GM23338 (cell line): ENCODE results near the gene MYBPC2. TPM values are rescaled to one million over a fixed set of nuclear protein-coding genes. Genes with fewer than 3 reads are reported as not detected.

Experiments used
- ATAC-seq: fragments of 200-7000 bp; cut with Tn5 transposase; 3 replicates; pipeline ENCODE4 v1.9.1; 2020
- DNase-seq: peaks from one replicate; pipeline ENCODE4 v3.0.0-alpha.2; 2015; ENCODE audit warnings: low spot score
- H2AFZ ChIP-seq: fragments of 200-600 bp; sonication (generic); 2 replicates; pipeline ENCODE4 v1.8.0; 2016; ENCODE audit warnings: antibody characterized with exemption, mild to moderate bottlenecking, moderate library complexity
- H3F3A ChIP-seq: fragments of 200-600 bp; sonication (generic); replicated peaks from 2 replicates; pipeline ENCODE4 v1.8.0; 2017; ENCODE audit warnings: antibody characterized with exemption, mixed run types, low read depth
- H3K27ac ChIP-seq: fragments of 200-600 bp; sonication (generic); 2 replicates; pipeline ENCODE4 v1.6.1; 2016; ENCODE audit warnings: low read depth
- H3K27me3 ChIP-seq: fragments of 200-600 bp; sonication (generic); 2 replicates; pipeline ENCODE4 v1.8.0; 2016; ENCODE audit warnings: mild to moderate bottlenecking, mixed run types, moderate library complexity; ENCODE audit not compliant: insufficient read depth
- H3K36me3 ChIP-seq: fragments of 200-600 bp; sonication (generic); 2 replicates; pipeline ENCODE4 v1.8.0; 2016; ENCODE audit warnings: mild to moderate bottlenecking; ENCODE audit not compliant: insufficient read depth
- H3K4me1 ChIP-seq: fragments of 200-600 bp; sonication (generic); 2 replicates; pipeline ENCODE4 v1.8.0; 2016; ENCODE audit warnings: mild to moderate bottlenecking, moderate library complexity; ENCODE audit not compliant: insufficient read depth
- H3K4me2 ChIP-seq: fragments of 200-600 bp; sonication (generic); 2 replicates; pipeline ENCODE4 v1.7.1; 2017; ENCODE audit warnings: mixed run types
- H3K4me3 ChIP-seq: fragments of 200-600 bp; sonication (generic); 2 replicates; pipeline ENCODE4 v1.6.1; 2016; ENCODE audit warnings: mixed run types
- H3K79me2 ChIP-seq: fragments of 200-600 bp; sonication (generic); replicated peaks from 2 replicates; pipeline ENCODE4 v1.8.0; 2017; ENCODE audit warnings: mild to moderate bottlenecking; ENCODE audit not compliant: insufficient read depth
- H3K9me2 ChIP-seq: fragments of 200-600 bp; sonication (generic); 2 replicates; pipeline ENCODE4 v1.8.0; 2017; ENCODE audit not compliant: insufficient read depth
- H4K20me1 ChIP-seq: fragments of 200-600 bp; sonication (generic); replicated peaks from 2 replicates; pipeline ENCODE4 v1.8.0; 2017; ENCODE audit warnings: mild to moderate bottlenecking; ENCODE audit not compliant: insufficient read depth
- H3K27ac Mint-ChIP-seq: 2 replicates; pipeline ENCODE4 v1.8.0; 2020; ENCODE audit warnings: inconsistent platforms, mild to moderate bottlenecking, moderate library complexity, mixed read lengths
- H3K27me3 Mint-ChIP-seq: 3 replicates; pipeline ENCODE4 v1.8.0; 2022; ENCODE audit warnings: low read depth, mild to moderate bottlenecking, moderate library complexity, mixed read lengths, inconsistent platforms; ENCODE audit not compliant: insufficient read depth, poor library complexity
- H3K36me3 Mint-ChIP-seq: 3 replicates; pipeline ENCODE4 v1.8.0; 2021; ENCODE audit warnings: low read depth, mild to moderate bottlenecking, inconsistent platforms, moderate library complexity, mixed read lengths
- H3K4me1 Mint-ChIP-seq: 3 replicates; pipeline ENCODE4 v1.8.0; 2020; ENCODE audit warnings: mild to moderate bottlenecking, inconsistent platforms, mixed read lengths
- H3K4me3 Mint-ChIP-seq: 3 replicates; pipeline ENCODE4 v1.8.0; 2021; ENCODE audit warnings: moderate library complexity, mild to moderate bottlenecking, inconsistent platforms, mixed read lengths
- H3K9me3 Mint-ChIP-seq: 3 replicates; pipeline ENCODE4 v1.8.0; 2020; ENCODE audit warnings: moderate library complexity, mild to moderate bottlenecking, inconsistent platforms, mixed read lengths
- EZH2 ChIP-seq: fragments of 200-600 bp; sonication (generic); IDR thresholded peaks from one replicate; pipeline ENCODE4 v1.8.0; 2017; ENCODE audit warnings: antibody characterized with exemption, mild to moderate bottlenecking, low read depth; ENCODE audit not compliant: unreplicated experiment
- EZH2phosphoT487 ChIP-seq: fragments of 200-600 bp; sonication (generic); IDR thresholded peaks from one replicate; pipeline ENCODE4 v1.8.1; 2018; ENCODE audit warnings: antibody characterized with exemption; ENCODE audit not compliant: unreplicated experiment
- JUNB ChIP-seq: IDR thresholded peaks from one replicate; pipeline ENCODE4 v1.6.1; 2016; ENCODE audit warnings: antibody characterized with exemption; ENCODE audit not compliant: unreplicated experiment
- NANOG ChIP-seq: IDR thresholded peaks from 2 replicates; pipeline ENCODE4 v1.6.1; 2016; ENCODE audit warnings: antibody characterized with exemption, borderline replicate concordance
- POLR2AphosphoS5 ChIP-seq: IDR thresholded peaks from 2 replicates; pipeline ENCODE4 v1.6.1; 2016; ENCODE audit warnings: antibody characterized with exemption, low read depth
- ZNF331 ChIP-seq: fragments of 250-450 bp; sonication (Bioruptor Pico); IDR thresholded peaks from 2 replicates; pipeline ENCODE4 v1.5.0; 2020; ENCODE audit warnings: low read depth, mild to moderate bottlenecking, moderate library complexity
- ZNF462 ChIP-seq: fragments of 250-450 bp; sonication (Bioruptor Pico); IDR thresholded peaks from 2 replicates; pipeline ENCODE4 v1.5.0; 2020; ENCODE audit warnings: mild to moderate bottlenecking, moderate library complexity
- polyA plus RNA-seq: library from polyadenylated mRNA; unstranded; fragments of >200 nt; fragmentation: Nextera tagmentation; extraction: Ambion mirVana; gene quantifications from 2 replicates; pipeline ENCODE4 v1.2.1, GENCODE V29; 2016
- total RNA-seq: library from RNA; depleted of rRNA; stranded (reverse); fragments of >200 nt; shearing (Covaris generic); gene quantifications from 2 replicates; pipeline ENCODE4 v1.2.3, GENCODE V29; 2014

MYBPC2 gene
- total and polyA plus RNA-seq, 2 experiments from 2014 or later: 4.2 to 5.9 TPM

GRCh38 chr19:50447750-50448149, 15.1 kb downstream of the MYBPC2 start:
- Mint-ChIP-seq H3K27ac (no peak overlapping the region), H3K36me3 (peaks cover 53% of the 10 kb centered on the region), H3K9me3 (peaks cover 98% of the 10 kb centered on the region), H3K4me3 (no peak overlapping the region), H3K27me3 (peaks cover 4% of the 10 kb centered on the region), H3K4me1 (no peaks in the 10 kb centered on the region)
- no peaks in the 10 kb centered on the region for H3F3A ChIP-seq
- DNase-seq (no peak), ATAC-seq (no peak)
- no peak overlapping the region for H3K27ac ChIP-seq
- no peak overlapping the region for H3K4me2 ChIP-seq
- no peak for TF ChIP-seq EZH2
- TF ChIP-seq POLR2AphosphoS5: no peak
- TF ChIP-seq EZH2phosphoT487: no peak
- TF ChIP-seq NANOG: no peak
- no peak for TF ChIP-seq ZNF331
- no peak for TF ChIP-seq ZNF462 (CRISPR knock-in tag)
- TF ChIP-seq JUNB: no peak
- H3K27me3 ChIP-seq: no peaks in the 10 kb centered on the region
- H3K4me3 ChIP-seq: no peak overlapping the region
- no peaks in the 10 kb centered on the region for H3K79me2 ChIP-seq
- no peak overlapping the region for H2AFZ ChIP-seq
- no peaks in the 10 kb centered on the region for H3K9me2 ChIP-seq
- H4K20me1 ChIP-seq: no peaks in the 10 kb centered on the region
- H3K36me3 ChIP-seq: no peaks in the 10 kb centered on the region
- peaks cover 6% of the 10 kb centered on the region; the same call in 1 of the 2 replicates for H3K4me1 ChIP-seq
